Mammary epithelial cell (primary cell): ENCODE data around the gene LONRF2.

Experiments used
- CTCF ChIP-seq, 2 donors: IDR thresholded peaks in 1 of 2; conservative IDR thresholded peaks in 1 of 2; 2 replicates each; pipeline ENCODE4 v1.5.1; 2011 to 2012; ENCODE audit warnings: inconsistent platforms in 2 of 2, low read length in 2 of 2, mild to moderate bottlenecking in 2 of 2, control low read depth in 1 of 2, low read depth in 1 of 2; ENCODE audit not compliant: insufficient read depth in 1 of 2; ENCODE audit errors: extremely low read depth in 1 of 2
- EZH2 ChIP-seq: IDR thresholded peaks from 2 replicates; pipeline ENCODE4 v1.6.1; 2012; ENCODE audit warnings: low read length, inconsistent platforms, borderline replicate concordance

GRCh38 chr2:100278501-100278900, 43.8 kb downstream of the LONRF2 start:
- TF ChIP-seq CTCF (conservative IDR thresholded peaks at IDR 0.05 in 1 of 2, IDR thresholded peaks at IDR 0.05 in 1 of 2; ENCODE audit: extremely low read depth in 1 of 2, insufficient read depth in 1 of 2, low read depth in 1 of 2, low read length in 2 of 2) (no peak), EZH2 (no peak)
